NCI-H1436 (cell line): Measurements from ENCODE around the gene TRIM27.
"Not testable (repeated sequence)": the region's sequence is repeated elsewhere in the genome, so short reads cannot be mapped to it uniquely, and the experiment has no call there.

Experiments
- DNase-seq: peaks from one replicate; lab custom pipeline; 2025; lab: John Stamatoyannopoulos, UW

The TRIM27 gene

DNA sequence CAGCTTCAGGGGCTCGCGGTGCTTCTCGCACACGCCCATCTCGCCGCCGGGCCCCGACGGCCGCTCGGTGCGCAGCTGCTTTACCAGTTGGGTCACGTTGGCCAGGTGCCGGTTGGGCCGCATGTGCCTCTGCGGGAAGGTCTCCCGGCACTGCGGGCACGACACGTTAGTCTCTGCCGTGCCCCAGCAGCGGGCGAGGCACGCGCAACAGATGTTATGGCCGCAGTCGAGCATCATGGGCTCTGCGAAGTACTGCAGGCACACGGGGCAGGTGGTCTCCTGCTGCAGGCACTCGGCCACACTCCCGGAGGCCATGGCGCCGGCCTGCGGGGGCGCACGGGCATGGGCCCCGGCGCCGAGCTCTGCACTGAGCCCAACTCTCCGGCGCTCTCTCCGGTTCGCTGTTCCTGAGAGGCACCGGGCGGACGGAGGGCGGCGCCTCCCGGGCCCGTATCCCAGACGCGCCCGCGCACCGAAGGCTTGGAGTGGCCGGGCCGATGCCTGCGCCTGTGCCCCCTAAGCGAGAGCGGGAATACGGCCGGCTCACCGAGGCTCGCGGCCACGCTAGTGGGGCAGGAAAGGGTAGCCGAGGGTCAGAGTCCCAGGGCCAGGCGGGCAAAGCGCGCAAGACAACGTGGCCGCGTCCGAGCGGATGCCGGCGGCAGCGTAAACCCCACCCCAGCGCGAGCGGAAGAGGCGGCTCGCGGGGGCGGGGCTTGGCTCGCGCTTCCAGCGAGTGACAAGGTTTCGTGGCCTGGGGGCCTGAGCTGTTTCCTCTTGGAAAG is at the start of gene TRIM27:
Gene TRIM27, minus strand, starts transcription at position 668 of the 785 bp plus-strand sequence. Its CDS starts 353 bp downstream, at position 315.
- DNase-seq = peak; percentile 76

DNA sequence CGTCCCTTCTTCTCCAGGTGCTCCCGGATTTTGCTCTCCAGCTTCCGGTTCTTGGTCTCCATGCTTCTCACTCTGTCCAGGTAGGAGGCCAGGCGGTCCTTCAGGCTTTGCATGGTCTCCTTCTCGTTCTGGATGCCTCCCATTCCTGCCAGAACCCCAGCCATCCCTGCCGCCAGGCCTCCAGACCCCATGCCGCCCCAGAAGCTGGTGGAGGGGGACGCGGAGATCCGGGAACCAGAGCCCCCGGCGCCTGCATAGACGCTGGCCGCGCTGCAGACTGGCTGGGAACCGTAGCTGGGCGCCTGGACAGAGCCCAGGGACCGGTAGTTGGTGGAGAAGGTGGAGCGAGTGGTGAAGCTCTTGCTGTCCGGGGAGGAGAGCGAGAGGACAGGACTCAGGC is 46.3 kb upstream of the TRIM27 start:
- not testable (repeated sequence) for DNase-seq

DNA sequence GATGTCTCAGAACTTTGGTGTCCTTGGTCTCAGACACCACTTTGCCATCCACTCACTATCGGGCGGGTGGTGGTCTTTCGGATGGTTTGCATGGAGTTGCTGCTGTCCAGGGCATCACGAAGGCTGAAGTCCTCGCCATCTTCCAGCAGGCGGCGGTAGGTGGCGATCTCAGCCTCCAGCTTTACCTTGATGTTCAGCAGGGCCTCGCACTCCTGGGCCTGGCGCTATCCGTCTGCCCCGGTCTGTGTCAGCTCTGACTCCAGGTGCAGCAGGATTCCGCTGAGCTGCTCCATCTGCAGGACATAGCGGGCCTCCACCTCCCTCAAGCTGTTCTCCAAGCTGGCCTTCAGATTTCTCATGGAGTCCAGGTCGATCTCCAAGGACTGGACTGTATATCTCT is 45.3 kb upstream of the TRIM27 start:
- no peak for DNase-seq

GRCh38 chr6:28968476-28968875 is 44.7 kb upstream of the TRIM27 start:
- no peak for DNase-seq

DNA sequence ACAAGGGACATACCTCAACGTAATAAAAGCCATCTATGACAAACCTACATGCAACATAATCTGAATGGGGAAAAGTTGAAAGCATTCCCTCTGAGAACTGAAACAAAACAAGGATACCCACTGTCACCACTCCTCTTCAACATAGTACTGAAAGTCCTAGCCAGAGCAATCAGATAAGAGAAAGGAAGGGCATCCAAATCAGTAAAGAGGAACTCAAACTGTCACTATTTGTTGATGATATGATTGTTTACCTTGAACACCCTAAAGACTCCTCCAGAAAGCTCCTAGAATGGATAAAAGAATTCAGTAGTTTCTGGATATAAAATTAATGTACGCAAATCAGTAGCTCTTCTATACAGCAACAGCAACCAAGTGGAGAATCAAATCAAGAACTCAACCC is 41.9 kb upstream of the TRIM27 start:
- DNase-seq = no peak

GRCh38 chr6:28960846-28961500 is 37.2 kb upstream of the TRIM27 start:
- no peak for DNase-seq

DNA sequence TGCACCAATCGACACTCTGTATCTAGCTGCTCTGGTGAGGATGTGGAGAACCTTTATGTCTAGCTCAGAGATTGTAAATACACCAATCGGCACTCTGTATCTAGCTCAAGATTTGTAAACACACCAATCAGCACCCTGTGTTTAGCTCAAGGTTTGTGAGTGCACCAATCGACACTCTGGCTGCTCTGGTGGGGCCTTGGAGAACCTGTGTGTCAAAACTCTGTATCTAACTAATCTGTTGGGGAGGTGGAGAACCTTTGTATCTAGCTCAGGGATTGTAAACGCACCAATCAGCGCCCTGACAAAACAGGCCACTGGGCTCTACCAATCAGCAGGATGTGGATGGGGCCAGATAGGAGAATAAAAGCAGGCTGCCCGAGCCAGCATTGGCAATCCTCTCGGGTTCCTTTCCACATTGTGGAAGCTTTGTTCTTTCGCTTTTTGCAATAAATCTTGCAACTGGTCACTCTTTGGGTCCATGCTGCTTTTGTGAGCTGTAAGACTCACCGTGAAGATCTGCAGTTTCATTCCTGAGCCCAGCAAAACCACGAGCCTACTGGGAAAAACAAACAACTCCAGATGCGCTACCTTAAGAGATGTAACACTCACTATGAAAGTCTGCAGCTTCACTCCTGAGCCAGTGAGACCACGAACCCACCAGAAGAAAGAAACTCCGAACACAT is 34.9 kb upstream of the TRIM27 start:
- not testable (repeated sequence) for DNase-seq

GRCh38 chr6:28957795-28958314 is 34.1 kb upstream of the TRIM27 start:
- DNase-seq = not testable (repeated sequence)

- no peak for DNase-seq
Observed at GRCh38 chr6:28956331-28956730, 32.5 kb upstream of the TRIM27 start.

DNA sequence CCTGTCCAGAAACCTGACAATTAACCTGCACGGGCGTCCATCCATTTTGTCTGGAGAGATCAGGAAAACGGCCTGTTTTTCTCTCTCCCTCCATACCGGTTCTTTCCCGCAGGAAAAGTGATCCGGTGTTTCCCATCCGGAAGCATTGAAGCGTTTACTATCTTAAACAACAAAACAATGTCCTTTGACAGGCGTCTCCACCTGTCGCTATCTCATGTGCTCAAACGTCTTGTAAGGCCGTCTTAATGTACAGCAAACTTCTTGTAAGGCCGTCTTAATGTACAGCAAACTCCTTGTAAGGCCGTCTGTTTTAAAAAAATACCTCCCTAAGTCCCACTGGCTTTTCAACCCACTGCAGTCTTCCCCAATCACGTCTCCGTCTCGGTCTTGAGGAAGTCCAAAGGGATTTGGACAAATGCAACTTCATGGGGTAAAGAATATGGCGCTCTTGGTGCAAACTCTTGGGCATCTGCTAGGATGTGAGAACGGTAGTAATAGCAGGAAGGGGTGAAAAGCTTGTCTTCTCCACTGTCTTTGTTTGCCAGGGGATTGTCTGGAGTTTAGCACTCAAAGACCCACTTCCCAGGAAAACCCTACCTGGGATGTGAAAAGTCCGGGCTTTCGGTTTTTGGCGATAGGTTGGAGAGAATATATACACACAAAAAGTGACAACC is 29.9 kb upstream of the TRIM27 start:
- no peak for DNase-seq

- DNase-seq = peak; percentile 57
Observed at GRCh38 chr6:28953039-28953584, 29.3 kb upstream of the TRIM27 start.

GRCh38 chr6:28949656-28950195 is 25.9 kb upstream of the TRIM27 start:
- DNase-seq = not testable (repeated sequence)

- DNase-seq = no peak
Observed at GRCh38 chr6:28948782-28949486, 25.1 kb upstream of the TRIM27 start.

- DNase-seq = no peak
Observed at GRCh38 chr6:28947831-28948270, 24.1 kb upstream of the TRIM27 start.

DNA sequence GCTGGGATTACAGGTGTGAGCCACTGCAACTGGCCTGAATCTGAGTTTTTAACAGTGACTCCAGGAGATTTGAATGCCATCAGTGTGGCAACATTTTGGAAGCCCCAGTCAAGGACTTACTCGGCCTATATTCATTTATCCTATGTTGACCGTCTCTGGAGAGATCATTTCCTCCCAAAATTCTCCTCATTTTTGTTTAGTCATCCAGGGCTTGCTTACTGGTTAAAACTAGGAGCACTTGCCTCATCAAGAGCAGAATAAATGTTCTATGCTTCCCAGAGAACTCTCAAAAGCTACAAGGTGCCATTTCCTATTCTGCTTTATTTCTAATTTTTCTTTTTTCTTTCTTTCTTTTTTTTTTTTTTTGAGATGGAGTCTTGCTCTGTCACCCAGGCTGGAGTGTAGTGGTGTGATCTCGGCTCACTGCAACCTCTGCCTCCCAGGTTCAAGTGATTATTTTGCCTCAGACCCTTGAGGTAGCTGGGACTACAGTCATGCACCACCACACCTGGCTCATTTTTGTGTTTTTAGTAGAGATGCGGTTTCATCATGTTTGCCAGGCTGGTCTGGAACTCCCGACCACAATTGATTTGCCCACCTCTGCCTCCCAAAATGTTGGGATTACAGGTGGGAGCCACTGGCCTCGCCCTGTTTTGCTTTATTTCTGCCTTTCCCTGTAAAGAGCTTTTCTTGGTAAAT is 23.4 kb upstream of the TRIM27 start:
- DNase-seq = no peak

DNA sequence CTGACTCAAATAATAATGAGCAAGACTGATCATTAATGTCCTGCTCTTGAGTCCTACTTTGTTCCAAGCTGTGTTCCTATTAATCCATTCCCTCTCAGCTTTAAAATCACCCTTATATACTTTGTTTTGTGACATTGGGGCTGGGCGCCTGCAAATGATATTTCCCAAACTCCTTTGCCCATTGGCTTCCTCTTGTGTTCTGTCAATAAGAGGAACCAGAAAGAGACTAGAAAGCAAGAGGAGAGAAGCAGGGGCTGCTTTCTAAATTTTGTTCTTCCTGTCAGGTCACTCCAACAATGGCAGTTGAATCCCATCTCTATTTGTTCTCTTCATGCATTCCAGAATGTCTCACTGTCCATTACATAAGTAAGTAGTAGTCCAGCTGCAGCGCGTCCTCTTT is 21.6 kb upstream of the TRIM27 start:
- DNase-seq = no peak

GRCh38 chr6:28944412-28944865 is 20.7 kb upstream of the TRIM27 start:
- DNase-seq = peak; percentile 54

DNA sequence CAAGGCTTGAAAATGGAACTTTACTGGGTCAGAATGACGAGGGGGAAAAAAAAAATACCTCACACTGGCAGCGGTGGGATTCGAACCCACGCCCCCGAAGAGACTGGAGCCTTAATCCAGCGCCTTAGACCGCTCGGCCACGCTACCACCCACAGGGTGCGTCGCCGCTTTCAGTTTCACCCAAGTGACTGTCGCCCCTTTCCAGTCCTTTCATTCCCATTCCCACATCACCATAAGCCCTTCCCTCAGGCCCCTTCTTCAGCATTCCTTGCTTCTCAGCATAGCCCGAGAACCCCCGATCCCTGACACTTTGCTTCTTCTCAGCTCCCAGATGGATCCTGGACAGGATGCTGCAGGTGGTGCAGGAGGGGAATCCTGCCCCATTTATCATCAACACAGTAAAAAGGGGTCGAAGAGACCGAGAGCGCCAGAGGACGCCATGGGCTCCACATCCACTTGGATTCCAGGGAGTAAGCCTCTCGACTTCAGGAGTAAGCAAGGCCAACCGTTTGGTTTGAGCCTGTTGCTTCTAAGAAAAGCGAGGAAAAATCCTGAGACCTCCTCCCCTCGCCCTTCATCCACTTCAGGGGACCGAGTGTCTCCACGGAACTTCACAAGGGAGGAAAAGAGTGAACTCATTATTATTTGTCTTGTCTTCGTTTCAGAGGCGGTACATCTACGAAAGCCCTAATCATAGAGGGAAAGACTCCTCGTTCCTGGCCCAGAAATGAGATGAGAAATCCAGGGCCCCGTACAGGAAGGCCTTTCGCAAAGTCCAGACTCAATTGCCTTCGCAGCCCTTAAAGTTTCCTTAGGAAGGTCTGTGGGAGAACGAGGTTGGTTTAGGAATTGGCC is 20.0 kb upstream of the TRIM27 start:
- DNase-seq = peak; percentile 22

- no peak for DNase-seq
Observed at GRCh38 chr6:28943223-28943556, 19.4 kb upstream of the TRIM27 start.
